ENCODE results near the gene MUS81.

DNA sequence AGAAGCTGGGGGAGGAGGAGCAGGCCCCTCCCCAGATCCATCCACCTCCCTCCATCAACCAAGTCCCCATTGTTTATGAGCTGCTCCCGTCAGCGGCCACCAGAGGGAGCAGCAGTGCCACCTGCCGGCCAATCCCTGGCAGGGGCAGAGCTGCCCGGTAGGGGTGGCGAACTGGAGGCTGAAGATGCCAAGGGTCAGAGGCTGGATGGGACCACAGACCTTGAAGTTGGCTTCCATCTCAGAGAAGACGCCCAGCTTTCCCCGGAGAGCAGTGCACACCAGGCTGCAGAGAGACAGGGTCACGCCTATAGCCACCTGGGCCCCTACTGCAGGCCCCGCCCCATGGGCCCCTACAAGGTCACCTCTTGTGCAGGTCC lies 24.5 kb downstream of the MUS81 start:
- TF ChIP-seq, protein P1, sequence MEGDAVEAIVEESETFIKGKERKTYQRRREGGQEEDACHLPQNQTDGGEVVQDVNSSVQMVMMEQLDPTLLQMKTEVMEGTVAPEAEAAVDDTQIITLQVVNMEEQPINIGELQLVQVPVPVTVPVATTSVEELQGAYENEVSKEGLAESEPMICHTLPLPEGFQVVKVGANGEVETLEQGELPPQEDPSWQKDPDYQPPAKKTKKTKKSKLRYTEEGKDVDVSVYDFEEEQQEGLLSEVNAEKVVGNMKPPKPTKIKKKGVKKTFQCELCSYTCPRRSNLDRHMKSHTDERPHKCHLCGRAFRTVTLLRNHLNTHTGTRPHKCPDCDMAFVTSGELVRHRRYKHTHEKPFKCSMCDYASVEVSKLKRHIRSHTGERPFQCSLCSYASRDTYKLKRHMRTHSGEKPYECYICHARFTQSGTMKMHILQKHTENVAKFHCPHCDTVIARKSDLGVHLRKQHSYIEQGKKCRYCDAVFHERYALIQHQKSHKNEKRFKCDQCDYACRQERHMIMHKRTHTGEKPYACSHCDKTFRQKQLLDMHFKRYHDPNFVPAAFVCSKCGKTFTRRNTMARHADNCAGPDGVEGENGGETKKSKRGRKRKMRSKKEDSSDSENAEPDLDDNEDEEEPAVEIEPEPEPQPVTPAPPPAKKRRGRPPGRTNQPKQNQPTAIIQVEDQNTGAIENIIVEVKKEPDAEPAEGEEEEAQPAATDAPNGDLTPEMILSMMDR (IDR thresholded peaks at IDR 0.05; ENCODE audit: low read length), result peak; percentile 100
- no peak for TF ChIP-seq EZH2 (optimal IDR thresholded peaks at IDR 0.05; ENCODE audit: low read depth, low read length)
